HT-29 (cell line): ENCODE results near the gene MYO1E. TPM values are rescaled to one million over a fixed set of nuclear protein-coding genes. Genes with fewer than 3 reads are reported as not detected.
"Not testable (repeated sequence)": the region's sequence is repeated elsewhere in the genome, so short reads cannot be mapped to it uniquely, and the experiment has no call there.

Experiments used
- DNase-seq: peaks from one replicate; pipeline ENCODE4 v3.0.0-alpha.2; 2015; ENCODE audit warnings: low spot score
- total RNA-seq: library from RNA; depleted of rRNA; stranded (reverse); fragments of >200 nt; shearing (Covaris generic); gene quantifications from 2 replicates; pipeline ENCODE4 v1.2.3, GENCODE V29; 2014

Gene MYO1E
- total RNA-seq, 1 experiment from 2014 or later: 77.4 TPM

DNA sequence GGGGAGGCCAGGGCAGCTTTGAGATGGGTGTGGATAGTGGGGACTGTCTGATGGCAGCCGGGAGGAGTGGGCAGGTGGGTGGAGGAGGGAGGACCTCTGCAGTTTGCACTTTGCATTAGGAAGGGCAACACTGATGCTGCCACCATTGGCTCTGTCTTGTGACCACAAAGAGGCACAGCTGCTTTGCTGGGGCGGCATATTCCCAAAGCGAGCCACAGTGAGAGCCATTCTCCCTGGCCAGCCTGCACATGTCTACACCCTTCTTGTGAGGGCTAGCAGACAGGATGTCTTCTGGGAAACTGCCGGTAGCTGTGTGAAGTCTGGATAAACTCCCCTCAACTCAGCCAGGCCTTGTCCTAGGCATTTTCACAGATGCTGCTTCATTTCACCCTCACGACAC, 229.4 kb downstream of the MYO1E start:
- DNase-seq: no peak

DNA sequence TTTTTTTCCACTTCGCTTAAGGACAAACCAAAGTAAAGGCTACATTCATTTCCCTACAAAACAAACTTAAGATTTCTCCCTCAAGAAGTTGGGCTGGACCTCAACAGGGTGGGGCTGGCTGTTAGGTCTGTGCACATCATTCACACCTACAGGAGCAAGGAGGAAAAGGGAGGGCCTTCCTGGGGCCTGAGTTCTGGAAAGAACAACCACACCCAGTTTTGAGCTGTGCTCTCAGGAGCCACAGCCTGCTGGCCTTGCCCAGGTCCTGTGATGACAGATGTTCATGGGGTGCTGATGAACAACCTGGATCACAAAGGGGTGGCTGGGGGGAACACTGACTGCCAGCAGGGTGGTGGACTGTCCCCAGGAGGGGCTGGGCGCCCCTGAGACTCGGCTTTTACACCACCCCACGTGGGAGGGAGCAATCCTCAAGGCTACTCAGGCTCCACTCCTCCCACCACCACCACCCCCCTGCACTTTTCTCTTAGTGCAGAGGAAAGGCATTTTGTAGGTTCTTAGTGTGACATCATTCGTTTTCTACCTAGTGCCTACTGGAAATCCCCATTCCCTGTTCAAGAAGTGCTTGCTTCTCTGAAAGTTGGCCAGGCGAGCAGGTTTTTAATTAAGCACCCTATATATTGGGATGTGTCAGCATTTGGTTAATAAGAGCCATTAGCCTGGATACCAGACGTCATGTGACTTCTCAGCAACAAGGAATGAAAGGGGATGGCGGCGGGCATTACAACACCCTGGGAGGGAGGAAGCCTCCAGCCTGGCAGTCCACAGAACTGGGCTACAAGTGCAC, 232.0 kb downstream of the MYO1E start:
- no peak for DNase-seq

DNA sequence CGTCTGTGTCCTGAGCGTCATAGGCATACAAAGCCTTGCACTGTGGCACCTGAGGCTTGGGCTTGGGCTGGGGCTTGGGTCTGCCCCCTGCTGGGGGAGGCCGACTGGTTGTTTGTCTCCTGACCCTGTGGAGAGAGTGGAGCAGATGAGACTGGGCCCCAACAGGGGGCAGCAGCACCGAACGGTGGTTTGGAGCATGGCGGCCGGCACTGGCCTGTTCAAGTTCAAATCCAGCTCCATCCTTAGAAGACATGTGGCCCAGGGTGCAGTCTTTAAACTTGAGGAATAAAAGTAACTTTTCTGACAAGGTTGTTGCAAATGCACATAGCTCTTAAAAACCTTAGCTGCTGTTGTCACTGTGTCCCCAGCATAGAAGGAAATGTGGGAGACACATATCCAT, 234.4 kb downstream of the MYO1E start:
- peak; percentile 73 for DNase-seq

DNA sequence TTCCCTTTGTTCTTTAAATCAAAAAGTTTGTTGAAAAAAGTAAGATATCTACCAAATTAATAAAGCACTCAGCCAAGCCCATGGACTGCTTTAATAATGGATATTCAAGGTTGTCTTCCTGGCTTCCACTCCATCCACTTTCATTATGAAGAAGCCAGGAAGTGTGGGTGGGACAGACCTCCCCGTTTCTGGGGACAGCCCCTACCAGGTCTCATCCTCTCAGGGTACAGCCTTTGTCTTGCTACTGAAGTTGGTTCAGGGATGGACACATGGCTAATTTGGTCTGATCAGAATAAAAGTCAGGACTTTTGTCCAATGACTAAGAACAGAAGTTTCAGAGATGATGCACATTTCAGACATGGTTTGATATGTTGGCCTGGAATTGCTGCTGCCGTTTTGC, 235.1 kb downstream of the MYO1E start:
- DNase-seq: no peak

DNA sequence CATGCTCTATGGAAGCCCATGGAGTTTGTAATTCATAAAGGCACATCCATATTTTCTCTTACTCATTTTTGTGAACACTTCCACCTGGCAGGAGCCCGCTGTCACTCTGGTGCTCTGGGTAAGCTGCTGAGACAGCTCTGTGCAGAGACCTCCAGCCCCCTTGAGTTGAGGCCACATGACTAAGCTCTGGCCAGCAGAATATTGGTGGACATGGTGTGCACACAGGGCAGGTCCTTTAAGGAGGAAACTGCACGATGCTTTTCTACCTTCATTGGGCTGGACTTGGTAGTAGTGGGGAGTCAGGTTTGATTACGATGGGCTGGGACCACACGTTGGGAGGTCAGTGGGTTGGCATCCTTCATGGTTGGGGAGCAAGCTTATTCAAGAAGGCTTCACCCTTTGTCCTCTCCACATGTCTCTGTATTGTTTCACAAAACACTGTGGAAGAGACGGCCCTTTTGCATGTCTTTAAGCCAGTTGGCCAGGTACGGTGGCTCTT, 238.7 kb downstream of the MYO1E start:
- no peak for DNase-seq

DNA sequence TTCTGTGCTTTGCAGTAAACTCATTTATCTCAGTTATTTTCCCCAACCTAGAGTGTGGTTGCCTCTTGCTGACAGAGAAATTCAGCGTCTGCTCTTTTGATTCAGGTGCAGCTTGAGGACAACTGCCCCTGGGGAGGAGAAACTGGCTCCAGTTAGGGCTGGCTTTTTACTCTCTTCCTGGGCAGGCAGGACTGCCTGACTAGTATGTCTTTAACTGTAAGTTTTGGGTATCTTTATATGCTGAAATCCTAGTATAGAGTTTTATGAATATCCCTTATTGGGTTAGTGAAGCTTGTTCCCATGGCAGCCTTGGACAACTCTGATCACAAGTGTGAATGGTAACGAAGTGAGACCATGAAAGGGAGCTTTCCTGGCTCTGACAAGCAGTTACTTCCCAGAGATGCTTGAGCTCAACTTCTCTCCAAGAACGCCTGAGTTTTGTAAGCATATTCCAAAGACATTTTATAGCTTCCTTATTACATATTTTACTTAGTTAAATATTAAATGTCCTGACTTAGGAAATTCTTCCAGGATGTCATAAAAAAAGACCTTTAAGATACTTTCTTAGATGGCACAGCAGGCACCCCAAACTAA, 240.6 kb downstream of the MYO1E start:
- DNase-seq: peak; percentile 36

DNA sequence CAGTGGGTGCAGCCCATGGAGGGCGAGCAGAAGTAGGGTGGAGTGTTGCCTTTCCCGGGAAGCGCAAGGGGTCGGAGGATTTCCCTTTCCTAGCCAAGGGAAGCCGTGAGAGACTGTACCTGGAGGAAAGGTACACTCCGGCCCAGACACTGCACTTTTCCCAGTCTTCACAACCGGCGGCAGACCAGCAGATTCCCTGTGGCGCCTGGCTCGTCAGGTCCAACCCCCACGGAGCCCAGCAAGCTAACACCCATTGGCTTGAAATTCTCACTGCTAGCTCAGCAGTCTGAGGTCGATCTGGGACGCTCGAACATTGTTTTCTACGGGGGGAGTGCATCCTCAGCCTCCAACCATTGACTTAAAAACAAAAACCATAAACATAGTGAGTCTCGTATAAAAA, 241.2 kb downstream of the MYO1E start:
- DNase-seq: no peak

DNA sequence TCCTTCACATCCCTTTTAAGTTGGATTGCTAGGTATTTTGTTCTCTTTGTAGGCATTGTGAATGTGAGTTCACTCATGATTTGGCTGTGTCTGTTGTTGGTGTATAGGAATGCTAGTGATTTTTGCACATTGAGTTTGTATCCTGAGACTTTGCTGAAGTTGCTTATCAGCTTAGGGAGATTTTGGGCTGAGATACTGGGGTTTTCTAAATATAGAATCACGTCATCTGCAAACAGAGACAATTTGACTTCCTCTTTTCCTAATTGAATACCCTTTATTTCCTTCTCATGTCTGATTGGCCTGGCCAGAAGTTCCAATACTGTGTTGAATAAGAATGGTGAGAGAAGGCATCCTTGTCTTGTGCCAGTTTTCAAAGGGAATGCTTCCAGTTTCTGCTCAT, 245.4 kb downstream of the MYO1E start:
- DNase-seq: not testable (repeated sequence)

DNA sequence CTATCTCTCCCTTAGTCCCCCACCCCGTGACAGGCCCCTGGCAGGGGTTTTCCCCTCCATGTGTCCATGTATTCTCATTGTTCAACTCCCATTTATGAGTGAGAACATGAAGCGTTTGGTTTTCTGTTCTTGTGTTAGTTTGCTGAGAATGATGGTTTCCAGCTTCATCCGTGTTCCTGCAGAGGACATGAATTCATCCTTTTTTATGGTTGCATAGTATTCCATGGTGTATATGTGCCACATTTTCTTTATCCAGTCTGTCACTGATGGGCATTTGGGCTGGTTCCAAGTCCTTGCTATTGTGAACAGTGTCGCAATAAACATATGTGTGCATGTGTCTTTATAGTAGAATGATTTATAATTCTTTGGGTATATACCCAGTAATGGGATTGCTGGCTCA, 247.0 kb downstream of the MYO1E start:
- DNase-seq: not testable (repeated sequence)

DNA sequence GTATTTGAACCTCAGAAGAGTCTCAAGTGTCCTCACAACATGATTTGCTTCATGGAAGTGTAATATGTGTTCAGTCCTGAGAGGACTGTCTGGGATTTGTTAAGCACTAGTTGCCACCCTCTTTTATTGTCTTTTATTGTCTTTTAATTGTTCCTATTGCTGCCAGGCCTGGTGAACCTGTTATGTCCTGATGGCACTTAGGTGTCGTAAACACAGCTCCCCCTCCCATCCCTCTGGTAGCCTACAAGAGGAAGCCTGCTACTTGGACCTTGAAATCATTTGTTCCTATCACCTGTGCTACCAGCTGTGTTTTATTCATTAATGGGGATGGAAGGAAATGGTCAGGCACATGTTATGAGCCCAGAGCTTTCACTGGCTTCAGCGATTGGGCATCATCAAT, 248.4 kb downstream of the MYO1E start:
- DNase-seq: no peak

DNA sequence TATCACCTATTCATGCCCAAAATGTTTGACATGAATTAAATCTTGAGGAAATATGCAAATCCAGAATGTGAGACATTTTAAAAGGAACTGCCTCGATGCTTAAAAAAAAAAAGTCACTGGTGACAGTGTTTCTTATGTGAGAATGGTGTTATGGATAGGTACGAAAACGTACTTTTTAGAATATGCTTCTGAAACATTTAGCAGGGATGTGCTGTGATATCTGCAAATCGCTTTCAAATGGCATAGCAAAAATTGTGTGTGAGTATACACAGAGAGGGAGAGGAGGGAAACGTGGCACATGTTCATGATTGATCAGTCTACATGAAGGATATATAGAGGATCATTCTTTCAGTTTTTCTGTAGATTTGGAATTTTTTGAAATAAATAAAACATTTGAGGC, 251.7 kb downstream of the MYO1E start:
- DNase-seq: no peak

DNA sequence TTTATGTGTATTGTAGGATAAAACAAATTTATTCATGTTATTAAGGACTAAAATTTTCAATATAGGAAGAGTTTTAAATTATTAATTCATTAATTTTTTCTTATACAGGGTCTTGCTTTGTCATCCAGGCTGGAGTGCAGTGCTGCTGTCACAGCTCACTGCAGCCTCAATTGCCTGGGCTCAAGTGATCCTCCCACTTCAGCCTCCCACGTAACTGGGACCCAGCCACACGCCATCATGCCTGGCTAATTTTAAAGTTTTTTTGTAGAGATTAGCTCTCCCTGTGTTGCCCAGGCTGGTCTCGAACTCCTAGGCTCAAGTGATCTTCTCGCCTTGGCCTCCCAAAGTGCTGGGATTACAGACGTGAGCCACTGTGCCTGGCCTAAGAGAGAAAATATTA, 253.0 kb downstream of the MYO1E start:
- DNase-seq: no peak

DNA sequence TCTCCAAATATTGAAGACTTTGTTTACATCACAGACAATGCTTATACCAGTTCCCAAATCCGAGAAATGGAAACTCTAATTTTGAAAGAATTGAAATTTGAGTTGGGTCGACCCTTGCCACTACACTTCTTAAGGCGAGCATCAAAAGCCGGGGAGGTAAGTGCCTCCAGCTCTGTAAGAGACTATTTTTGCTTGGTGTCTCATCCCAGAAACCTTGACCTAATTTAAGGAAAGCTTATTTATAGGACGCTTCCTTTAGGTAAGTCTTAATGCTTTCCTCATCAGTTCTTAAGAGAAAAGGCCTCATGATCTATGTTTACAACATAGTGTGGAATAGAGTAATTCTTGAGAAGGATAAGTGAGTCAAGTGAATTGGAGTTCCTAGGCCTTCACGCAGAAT, 255.9 kb downstream of the MYO1E start:
- DNase-seq: no peak

DNA sequence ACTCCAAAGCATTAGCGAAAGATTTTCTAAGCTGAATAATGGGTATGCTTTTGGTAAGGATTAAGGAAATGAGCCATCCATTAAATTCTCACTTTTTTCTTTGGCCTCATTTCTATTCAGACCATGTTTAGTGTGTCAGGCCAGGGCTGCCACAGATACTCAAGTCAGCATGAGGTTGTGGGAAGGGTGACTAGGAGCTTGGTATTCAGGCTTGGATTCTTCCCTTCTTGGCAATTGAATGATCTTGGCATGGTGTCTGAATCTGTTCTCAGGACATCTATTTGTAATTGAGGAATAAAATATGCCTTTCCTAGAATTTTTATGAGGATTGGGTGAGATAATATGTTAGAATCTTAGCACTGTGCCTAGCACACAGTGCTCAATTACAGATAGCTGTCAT, 256.5 kb downstream of the MYO1E start:
- DNase-seq: no peak

DNA sequence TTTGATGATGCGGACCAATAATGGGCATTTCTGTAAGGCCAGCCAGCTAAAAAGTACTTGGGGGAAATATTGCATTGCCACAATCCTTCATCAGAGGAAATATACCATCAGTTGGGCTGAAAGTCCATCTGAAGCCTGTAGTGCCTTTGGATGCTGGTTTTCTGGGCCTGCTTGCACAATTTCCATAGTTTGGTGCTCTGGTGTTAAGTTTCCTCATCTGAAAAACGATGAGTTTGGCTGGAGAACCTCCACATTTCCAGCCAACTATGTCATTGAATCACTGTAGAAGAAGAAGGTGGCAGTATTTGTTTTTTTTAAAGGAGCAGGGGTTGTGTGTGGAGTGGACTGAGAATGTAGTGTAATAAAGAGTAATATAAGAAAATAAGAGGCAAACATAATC, 257.6 kb downstream of the MYO1E start:
- DNase-seq: no peak

DNA sequence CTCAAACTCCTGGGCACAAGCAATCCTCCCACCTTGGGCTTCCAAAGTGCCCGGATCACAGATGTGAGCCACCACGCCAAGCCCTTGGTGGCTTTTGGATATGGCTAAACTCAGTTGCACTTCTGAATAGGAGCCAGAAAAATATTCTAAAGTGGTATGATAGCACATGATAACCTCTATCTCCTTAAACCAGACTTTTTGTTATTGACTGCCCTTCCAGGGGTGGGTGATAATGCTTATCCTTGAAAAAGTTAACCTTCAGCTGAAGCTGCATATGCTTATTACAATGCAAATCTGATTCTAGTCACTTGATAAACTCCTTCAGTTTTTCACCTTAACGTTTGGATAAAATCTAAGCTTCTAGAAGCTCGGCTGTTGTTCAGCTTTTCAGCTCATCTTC, 261.4 kb downstream of the MYO1E start:
- no peak for DNase-seq

DNA sequence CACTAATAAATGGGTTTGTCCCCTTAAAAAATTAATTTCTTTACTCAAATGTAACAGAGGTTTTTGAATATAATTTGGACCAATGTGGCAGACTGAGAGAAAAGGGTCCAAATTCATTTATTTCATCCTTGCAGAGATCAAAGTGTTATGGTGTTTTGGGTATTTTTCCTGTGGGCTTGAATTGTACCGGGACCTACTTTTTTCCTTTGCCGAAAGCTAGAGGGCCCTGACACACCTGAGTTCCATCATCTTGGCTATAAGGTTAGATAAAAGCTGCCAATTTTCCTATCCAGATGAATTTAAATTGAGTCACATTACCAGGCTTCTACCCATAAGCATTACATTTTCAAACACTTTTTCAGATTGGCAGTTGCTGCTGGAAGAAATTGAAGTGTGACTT, 266.8 kb downstream of the MYO1E start:
- peak; percentile 49 for DNase-seq

DNA sequence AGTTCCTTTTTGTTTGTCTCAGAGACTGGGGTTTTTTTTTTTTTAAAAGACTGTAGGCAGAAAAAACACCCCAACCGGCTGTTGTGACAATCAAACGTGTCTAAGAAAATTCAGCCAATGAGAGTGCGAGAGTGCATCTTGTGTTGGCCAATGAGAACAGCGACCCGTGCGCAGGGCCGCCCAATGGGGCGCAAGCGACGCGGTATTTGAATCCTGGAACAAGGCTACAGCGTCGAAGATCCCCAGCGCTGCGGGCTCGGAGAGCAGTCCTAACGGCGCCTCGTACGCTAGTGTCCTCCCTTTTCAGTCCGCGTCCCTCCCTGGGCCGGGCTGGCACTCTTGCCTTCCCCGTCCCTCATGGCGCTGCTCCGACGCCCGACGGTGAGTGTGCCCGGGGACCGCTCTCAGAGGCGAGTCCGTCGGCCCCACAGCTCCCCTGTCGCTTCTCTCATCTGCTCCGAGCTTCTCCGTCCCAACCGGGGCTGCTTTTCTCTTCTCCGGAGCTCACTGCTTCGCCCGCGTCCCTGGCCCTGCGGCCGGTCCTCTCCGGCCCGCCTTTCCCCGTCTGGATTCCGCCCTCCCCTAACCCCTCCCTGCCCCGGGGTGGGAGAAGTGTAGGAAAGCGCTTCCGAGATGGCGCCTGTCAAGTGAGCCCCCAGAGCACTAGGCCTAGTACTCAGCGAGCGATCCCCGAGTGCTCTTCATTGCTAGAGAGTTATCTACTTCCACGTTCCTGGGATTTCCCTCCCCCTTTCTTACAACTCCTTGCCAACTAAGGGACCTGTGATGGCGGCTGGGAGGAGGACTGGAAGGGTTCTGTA, 267.5 kb downstream of the MYO1E start, which contains the start of gene CCNB2:
Gene CCNB2 (plus strand): TSS at position 235 of the 821 bp plus-strand sequence. CDS start 123 bp downstream, at position 358.
- peak; percentile 98 for DNase-seq

DNA sequence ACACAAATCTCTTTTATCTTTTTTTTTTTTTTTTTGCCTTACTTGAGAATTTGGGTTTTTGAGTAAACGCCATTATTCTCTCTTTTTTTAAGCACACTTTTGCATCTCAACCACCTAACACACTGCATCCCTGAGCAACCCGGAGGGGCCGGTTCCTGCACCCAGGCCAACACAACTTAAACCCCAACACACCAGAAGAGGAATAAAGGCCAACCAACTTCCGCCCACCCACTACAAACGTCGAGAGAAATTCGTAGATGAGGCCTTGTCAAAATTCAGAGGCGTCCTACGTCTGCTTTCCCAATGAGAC, 268.1 kb downstream of the MYO1E start:
- no peak for DNase-seq

DNA sequence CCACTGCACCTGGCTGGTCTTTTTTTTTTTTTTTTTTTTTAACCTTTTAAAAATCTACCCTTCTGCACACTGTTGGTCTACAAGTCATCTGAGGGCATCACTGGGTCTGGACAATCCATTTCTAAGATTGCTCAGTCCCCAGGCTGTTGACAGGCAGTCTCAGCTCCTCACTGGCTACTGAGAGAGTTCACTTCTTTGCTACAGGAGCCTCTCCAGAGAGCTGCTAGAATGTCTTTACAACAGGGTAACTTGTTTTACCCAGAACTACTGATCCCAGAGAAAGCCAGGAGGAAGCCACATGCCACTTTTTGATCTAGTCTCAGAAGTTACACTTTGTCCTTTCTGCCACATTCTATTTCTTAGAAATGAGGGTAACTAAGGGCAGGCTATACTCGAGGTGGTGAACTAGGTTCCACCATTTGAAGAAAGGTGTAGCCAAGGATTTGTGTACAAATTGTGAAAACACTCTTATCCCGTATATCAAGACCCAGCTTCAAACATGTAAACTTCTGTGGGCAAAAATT, 273.4 kb downstream of the MYO1E start:
- no peak for DNase-seq

DNA sequence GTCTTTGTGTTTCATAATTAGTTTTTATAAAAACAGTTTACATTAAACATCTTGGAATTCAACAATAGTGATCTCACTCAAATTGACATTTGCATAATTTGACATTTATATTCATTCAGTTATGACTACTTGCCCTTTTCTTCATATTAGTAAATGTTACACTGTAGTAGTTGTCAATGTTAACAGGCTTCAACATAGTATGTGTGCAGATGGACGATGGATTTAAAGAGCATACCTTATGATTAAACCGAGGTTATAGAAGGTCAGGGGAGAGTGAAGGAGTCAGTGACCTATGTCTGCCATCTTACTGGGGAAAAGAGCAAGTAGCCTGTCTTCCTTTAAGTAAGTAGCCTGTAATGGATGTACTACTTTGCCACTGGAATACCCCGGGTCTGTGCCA, 276.2 kb downstream of the MYO1E start:
- DNase-seq: no peak

DNA sequence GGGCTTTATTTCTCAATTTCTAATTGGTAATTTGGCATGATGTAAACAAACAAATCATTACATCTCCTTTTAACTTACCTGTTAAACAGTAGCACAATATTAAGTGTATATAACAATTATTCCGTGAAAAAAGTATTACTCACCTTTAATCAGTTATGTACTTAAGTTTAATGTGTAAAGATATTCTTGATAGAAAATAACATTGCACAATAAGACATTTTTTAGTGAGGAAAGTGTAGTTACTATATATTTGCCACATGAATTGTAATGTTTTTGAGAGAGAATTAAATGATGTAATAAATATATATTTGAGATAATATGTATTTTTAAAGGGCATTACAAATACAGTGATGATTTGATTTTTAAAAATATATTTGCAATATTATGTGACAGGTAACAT, 278.6 kb downstream of the MYO1E start:
- DNase-seq: no peak
